Stimulated activated CD4-positive, alpha-beta T cell treated with anti-CD3 and anti-CD28 coated beads, Interleukin-4, amount 100 ng/mL, for 24 hours (primary cell): ENCODE data around the gene EMC1.
A peak's percentile ranks its signal among the peaks of the same experiment; 100 is the strongest.
"Not testable (repeated sequence)": the region's sequence is repeated elsewhere in the genome, so short reads cannot be mapped to it uniquely, and the experiment has no call there.

Source experiments
- DNase-seq: peaks from one replicate; pipeline ENCODE4 v3.0.0-alpha.2; 2020

Gene EMC1

GRCh38 chr1:19260211-19261138 lies 9.2 kb upstream of the EMC1 start:
- DNase-seq: no peak

- no peak for DNase-seq
These were observed 7.0 kb upstream of the EMC1 start for GRCh38 chr1:19258353-19258752.

GRCh38 chr1:19257178-19257914 lies 6.0 kb upstream of the EMC1 start:
- DNase-seq: peak; percentile 25

- not testable (repeated sequence) for DNase-seq
These were observed 5.0 kb upstream of the EMC1 start for GRCh38 chr1:19256301-19256700.

GRCh38 chr1:19255288-19255687 lies 4.0 kb upstream of the EMC1 start:
- no peak for DNase-seq

- DNase-seq: no peak
These were observed 3.1 kb upstream of the EMC1 start for GRCh38 chr1:19254416-19254815.

GRCh38 chr1:19250629-19251304 lies 557 bp downstream of the EMC1 start:
- no peak for DNase-seq

- peak; percentile 72 for DNase-seq
These were observed 10.4 kb downstream of the EMC1 start for GRCh38 chr1:19240673-19241538.

GRCh38 chr1:19239876-19240275 lies 11.4 kb downstream of the EMC1 start:
- DNase-seq: no peak

GRCh38 chr1:19234224-19234623 lies 17.1 kb downstream of the EMC1 start:
- DNase-seq: no peak

GRCh38 chr1:19232524-19232846 lies 18.8 kb downstream of the EMC1 start:
- no peak for DNase-seq

GRCh38 chr1:19231736-19232523 lies 19.4 kb downstream of the EMC1 start:
- DNase-seq: not testable (repeated sequence)

GRCh38 chr1:19229828-19230325 lies 21.4 kb downstream of the EMC1 start:
- DNase-seq: no peak

GRCh38 chr1:19229229-19229628 lies 22.1 kb downstream of the EMC1 start:
- no peak for DNase-seq

GRCh38 chr1:19222979-19223824 lies 28.1 kb downstream of the EMC1 start:
- DNase-seq: no peak

GRCh38 chr1:19222573-19222972 lies 28.8 kb downstream of the EMC1 start:
- no peak for DNase-seq

GRCh38 chr1:19220991-19221390 lies 30.3 kb downstream of the EMC1 start:
- DNase-seq: no peak

- DNase-seq: no peak
These were observed 31.1 kb downstream of the EMC1 start for GRCh38 chr1:19220080-19220846.

- DNase-seq: no peak
These were observed 31.9 kb downstream of the EMC1 start for GRCh38 chr1:19219451-19219850.

- DNase-seq: not testable (repeated sequence)
These were observed 34.7 kb downstream of the EMC1 start for GRCh38 chr1:19216585-19216984.
